GM18873 (cell line): ENCODE data around the gene ZNF492.
"Not testable (repeated sequence)": the region's sequence is repeated elsewhere in the genome, so short reads cannot be mapped to it uniquely, and the experiment has no call there.

ENCODE experiments used
- ATAC-seq: cut with Tn5 transposase; IDR thresholded peaks from one replicate; pipeline ENCODE4 v1.9.1; 2021; ENCODE audit warnings: mild to moderate bottlenecking, moderate library complexity, moderate number of reproducible peaks; ENCODE audit not compliant: unreplicated experiment, low FRiP score

The ZNF492 gene

DNA sequence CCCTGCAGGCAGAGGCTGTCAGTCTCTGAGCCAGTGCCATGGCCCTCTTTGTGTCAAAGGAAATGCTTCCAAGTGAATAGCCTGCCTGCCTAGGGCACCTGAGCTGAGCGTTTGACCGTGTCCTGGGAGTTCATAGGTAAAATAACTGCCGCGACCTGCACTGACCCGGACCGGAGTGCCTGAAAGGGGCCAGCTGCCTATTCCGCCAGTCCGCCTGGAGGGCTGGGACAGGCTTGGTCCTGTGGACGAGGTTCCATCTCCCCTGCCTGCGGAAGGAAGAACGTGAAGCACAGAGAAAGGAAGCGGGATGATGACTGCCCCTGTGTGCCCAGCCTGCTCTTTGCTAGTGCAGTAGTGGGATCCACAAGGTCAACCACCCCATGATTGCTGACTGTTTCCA lies 17.5 kb upstream of the ZNF492 start:
- no peak for ATAC-seq

DNA sequence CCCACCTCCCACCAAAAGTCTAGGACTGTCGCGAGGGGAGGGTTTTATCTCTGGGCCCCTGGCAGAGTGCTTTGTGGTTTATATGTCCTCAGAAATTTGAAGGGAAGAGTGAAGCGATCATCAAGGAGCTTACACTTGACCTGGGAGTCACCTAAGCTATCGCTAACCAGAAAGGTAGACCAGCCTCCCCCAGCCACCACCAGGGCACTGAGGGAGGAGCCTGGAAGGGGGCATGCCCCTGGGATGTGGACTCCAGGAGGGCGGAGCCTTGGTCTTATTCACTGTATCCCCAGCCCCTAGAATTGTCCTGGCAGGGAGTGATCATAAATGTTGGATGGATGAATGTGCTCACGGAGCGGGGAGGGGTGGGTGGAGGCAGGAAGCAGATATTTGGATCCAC lies 16.9 kb upstream of the ZNF492 start:
- ATAC-seq, result not testable (repeated sequence)

DNA sequence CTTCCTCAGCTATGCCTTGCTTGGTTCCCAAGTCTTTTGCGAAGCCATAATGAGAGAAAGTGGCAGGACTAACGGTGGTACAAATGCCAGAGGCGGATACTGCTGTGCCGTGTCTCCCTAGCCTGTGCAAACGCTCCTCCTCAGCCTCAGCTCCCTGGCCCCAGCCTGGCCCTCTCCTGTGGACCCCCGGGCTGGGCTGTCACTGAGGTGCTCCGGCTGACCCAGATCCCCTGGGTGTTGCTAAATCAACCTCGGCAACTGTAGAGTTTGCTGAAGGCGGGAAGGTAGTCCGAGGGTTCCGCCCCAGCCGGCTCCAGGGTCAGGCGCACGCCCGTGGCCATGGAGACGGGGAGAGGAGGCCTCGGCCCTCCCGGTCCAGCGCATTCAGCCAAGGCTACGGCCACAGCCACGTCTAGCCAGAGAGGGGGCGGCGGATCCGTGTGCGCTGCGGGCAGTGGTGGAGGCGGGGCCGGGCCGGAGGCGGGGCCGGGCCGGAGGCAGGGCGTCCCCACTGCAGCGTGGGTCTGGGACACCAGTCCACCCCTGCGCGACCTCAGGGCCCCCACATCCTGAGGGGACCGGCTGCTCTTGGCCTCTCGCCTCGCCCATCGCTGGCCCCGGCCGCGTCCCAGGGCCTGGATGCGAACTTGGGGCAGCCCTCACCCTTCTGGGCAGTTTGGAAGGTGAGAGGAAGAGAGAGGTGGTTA lies 16.4 kb upstream of the ZNF492 start:
- ATAC-seq, result no peak

DNA sequence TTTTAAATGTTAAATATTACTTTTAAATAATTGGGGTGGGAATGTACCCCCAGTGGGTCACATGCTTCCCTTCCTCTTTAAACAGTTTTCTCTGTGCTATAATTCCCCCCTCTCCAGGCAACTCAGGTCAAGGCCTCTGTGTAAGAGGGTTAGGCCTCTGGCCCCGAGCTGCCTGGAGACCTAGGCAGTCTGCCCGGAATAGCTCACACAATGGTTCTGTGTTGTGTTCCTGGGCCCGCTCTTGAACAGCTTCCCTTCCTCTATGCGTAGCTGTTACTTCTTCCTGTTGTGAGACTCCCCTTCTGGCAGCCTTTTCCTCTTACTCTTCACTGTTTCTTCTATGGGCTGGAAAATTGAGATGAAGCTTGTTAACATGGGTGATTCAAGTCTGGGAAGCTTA lies 14.8 kb upstream of the ZNF492 start:
- no peak for ATAC-seq

DNA sequence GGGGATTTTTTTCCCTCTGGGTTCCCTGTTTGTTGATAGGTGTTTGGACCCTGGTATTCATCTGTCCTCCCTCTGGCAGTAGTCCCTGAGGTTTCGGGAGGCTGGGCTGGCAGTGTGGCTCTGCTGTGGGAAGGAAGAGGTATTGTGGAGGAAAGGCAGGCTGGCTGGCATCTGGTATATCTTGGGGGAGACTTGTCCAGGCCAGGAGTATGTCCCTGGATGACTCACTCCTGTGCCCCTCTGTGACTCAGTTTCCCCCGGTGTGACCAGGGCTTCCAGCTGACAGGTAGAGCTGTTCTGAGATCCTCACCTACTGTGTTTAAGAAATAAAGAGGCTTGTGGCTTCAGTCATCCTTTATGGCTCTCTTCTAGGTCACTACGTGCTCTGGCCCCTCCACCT lies 14.2 kb upstream of the ZNF492 start:
- ATAC-seq, result no peak

DNA sequence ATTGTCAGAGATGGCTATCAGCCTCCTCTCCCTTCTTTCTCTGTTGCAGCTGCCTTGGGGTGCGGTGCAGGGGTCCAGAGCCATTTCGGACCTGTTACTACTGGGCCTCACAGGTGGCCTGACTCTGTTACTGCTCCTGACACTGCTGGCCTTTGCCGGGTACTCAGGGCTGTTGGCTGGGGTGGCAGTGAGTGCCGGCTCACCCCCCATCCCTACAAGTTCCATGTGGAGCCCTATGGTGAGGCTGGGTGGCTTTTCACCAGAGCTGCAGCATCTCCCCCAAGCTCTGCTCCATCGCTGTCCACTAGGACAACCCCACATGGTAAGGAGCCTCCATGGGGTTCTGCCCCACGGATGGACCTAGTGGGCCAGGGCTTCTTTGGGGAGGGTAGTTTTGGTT lies 13.7 kb upstream of the ZNF492 start:
- no peak for ATAC-seq

DNA sequence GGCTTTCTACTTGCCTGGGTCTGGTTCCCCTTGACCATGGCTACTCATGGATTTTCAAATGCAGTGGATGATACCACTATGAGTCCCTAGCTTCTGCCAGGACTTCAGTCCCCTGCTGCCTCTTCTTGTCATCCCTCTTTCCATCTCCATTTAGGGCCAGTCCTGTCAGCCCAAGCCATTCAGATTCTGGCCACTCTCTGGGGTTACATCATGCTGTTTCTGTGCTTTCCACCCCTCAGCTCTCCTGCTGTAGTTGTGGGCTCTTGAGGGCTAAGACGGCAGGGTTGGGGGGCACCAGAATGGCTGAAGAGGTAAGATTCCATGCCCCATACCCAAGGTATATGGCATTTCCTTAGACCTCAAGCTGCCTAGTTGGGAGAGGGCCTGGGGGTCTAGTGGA lies 13.2 kb upstream of the ZNF492 start:
- ATAC-seq, result no peak

DNA sequence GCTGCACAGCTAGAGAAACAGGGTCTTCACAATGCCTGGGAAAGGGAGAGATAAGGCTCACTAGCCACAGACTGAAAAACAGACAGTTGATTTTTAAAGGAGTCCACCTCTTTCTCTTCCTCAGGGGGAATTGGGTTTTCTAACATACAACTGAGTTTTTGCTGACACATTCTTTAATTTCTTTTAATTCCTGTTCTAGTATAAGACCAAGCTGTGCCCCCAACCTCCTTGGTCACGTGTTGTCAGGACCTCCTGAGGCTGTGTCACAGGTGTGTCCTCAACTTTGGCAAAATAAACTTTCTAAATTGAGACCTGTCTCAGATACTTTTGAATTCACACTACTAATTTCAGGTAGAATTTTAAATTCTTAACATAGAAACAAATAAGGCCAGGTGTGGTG lies 12.1 kb upstream of the ZNF492 start:
- ATAC-seq, result no peak

DNA sequence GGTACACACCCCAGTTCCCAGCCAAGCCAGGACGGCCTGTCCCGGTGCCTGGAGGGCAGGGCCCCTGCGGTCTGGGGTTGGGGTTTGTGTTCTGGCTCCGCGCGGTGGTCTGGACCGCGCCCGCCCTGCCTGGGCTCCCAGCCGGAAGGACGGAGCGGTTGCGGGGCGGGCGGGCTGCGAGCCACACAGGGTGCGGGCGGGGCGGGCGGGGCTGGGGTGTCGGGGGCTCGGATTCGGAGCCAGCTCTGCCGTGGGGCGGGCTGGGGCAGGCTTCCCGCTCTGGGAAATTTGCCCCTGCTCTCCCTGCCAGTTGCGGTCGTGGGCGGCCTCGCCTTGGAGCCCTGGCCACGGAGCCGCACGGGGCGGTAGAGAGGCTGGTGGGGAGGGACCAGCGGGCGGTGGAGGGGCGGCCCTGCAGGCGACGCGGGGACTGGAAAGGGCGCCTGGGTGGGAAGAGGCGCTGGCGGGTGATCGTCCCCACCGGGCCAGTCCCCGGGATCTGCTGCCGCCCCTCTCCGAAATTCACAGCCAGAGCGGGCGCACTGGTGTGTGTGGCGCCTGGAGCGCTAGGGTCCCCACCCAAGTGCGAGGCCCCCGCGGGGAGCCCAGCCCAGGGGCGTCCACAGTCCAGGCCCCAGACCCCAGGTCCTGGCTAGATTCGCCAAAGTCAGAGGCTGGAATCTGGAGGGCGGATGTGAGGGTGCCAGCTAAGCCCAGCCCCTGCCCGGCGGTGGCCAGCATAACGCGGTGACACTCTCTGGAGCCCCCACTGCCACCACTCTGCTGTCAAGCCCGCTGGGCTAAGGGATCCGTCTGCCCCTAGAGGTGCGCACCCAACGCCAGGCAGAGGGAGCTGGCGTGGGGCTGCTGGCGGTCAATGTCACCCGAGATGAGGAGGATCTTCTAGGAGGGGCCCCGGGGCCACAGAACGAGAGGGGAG lies 11.0 kb upstream of the ZNF492 start:
- ATAC-seq, result no peak

DNA sequence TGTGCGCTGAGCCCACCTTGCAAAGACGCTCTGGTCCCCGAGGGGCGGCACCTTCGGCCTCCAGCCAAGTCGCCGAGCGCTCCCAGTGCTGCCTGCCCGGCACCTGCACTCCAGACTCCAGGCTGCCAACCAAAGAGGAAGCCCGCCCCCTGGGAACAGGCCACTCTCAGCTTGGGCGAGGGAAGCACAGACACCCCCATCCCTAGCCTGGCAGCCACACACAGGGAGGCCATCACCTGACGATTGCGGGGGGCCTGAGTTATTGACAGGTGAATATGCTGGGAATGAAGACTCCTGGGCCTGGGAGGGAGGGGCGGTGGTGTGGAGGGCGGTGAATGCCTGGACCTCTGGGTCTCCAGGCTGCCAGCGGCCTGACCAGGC lies 10.3 kb upstream of the ZNF492 start:
- ATAC-seq, result no peak

DNA sequence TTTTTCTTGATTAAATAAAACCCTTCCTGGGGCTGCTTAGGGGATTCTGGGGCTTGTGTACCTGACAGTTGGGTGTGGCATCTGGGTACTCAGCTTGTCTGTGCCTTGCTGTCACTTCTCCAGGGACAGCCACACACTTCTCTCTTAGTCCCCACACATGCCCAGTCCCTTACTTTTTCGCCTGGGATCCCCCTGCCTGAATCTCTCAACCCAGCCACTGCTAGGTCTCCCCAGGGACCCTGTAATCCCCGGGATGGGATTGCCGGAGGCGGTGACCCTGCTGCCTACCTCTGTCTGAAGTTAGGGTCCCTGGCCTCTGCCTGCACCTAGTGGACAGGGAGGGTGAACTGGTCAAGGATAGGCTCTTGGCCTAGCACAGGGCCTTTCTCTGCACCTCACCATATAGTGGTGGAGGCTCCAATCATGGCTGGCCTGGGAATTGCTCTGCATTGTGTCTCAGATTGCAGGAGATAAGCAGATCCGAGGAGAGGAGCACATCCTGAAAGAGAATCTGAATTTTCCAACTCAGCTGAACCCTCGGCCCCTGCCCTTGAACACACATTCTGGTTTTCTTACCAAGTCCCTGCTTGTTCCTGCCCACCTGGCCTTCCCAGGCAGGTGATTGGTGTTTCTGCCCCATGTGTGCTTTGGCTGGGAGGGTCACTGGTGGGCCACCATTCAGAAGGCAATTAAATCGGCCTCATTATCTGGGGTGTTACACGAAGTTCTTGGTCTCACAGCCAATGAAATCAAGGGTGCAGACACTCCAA lies 8.7 kb upstream of the ZNF492 start:
- no peak for ATAC-seq

DNA sequence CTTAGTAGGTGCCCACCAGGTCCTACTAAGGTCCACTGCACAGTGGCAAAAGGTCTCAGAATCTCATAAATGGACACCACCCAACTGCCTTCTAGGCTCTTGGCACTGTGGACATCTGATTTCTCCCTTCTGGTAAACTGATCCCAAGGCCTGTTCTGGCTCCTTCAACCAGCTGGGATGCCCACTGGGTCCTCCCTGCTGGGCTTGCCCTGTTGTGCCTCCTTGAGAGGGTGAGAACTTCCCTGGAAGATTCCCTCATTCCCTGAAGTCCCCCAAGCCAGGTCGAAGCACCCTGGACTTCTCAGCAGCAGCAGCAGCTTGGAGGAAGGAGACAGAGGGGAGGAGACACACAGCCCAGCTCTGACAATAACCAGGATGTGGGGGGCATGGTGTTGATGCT lies 6.6 kb upstream of the ZNF492 start:
- no peak for ATAC-seq

DNA sequence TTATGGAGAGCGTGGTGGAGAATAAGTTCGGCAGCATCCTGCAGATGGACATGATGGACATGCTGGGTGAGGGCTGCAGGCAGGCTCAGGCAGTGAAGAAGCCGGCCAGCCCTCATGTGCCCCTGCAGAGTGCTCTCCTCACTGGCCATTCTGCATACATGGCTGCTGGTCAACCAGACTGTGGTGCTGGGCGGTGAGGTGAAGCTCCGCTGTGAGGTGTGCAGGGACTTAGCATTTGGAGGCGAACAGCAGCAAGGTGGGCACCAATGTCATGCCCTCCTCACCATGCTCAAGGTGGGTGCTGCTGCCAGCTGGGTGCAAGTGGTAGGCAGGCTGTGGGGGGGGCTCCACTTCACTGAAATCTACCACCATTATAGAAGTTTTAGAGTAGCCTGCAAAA lies 5.7 kb upstream of the ZNF492 start:
- no peak for ATAC-seq

DNA sequence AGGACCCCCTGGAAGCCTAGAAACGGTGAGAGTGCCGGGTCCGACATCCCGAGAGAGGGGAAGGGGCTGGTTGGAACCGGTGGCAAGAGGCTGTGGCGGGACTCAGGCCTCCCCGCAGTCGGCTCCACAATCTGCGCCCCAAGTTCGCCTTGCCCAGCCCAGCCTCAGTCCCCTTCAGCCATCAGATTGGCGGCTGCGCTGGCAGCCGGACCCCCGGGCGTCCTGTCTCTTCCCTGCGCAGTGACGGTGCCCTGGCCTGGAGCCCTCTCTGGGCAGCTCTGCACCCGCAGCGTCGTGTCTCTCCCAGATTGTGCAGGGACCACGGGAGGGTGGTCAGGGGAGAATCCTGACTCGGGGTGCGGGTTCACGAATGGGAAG lies 315 bp downstream of the ZNF492 start:
- no peak for ATAC-seq

DNA sequence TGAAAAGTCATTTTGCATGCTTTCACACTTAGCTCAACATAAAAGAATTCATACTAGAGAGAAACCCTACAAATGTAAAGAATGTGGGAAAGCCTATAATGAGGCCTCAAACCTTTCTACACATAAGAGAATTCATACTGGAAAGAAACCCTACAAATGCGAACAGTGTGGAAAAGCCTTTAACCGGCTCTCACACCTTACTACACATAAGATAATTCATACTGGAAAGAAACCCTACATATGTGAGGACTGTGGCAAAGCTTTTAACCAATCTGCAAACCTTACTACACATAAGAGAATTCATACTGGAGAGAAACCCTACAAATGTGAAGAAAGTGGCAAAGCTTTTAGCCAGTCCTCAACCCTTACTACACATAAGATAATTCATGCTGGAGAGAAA lies 51.4 kb downstream of the ZNF492 start:
- ATAC-seq, result not testable (repeated sequence)

DNA sequence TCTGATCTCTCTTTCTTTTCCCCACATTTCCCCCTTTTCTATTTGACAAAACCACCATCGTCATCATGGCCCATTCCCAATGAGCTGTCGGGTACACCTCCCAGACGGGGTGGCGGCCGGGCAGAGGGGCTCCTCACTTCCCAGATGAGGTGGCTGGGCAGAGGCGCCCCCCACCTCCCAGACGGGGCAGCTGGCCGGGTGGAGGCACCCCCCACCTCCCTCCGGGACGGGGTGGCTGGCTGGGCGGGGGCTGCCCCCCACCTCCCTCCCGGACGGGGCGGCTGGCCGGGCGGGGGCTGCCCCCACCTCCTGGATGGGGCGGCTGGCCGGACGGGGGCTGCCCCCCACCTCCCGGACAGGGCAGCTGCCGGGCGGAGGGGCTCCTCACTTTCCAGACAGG lies 68.5 kb downstream of the ZNF492 start:
- not testable (repeated sequence) for ATAC-seq

DNA sequence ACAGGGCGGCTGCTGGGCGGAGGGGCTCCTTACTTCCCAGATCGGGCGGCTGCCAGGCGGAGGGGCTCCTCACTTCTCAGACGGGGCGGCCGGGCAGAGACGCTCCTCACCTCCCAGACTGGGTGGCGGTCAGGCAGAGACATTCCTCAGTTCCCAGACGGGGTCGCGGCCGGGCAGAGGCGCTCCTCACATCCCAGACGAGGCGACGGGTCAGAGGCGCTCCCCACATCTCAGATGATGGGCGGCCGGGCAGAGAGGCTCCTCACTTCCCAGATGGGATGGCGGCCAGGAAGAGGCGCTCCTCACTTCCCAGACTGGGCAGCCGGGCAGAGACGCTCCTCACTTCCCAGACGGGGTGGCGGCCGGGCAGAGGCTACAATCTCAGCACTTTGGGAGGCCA lies 69.0 kb downstream of the ZNF492 start:
- not testable (repeated sequence) for ATAC-seq

DNA sequence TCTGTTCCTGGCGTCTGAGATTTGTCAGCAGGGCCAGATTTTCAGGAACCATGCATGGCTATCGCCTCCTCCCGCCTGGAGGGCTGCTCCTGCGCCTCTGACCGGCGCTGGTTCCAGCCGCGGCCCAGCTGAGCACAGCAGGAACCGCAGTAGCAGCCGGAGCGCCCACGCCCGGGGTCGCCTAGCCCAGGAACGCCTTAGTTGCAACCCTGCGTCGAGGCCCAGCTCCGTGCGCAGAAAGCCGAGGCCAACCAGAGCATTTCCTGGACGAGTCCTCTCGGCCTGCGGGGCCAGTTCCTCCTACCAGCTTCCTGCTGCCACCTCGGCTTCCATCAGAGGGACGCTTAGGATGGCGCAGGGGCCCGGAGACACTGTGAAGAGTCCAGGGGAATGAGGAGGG lies 74.9 kb downstream of the ZNF492 start:
- ATAC-seq, result no peak
